MCF 10A (cell line): ENCODE data around the gene RAB11FIP5. TPM values are rescaled to one million over a fixed set of nuclear protein-coding genes. Genes with fewer than 3 reads are reported as not detected.

ENCODE experiments used
- BruUV-seq: library from RNA; stranded (reverse); fragments of 400-500 nt; replicated peaks from 2 replicates; lab custom pipeline; 2021; lab: Mats Ljungman, UMichigan
- CTCF ChIA-PET: fragments of 300-600 bp; sonication (Branson Sonifier 250); formaldehyde crosslinking; extraction: SDS; loops from one replicate; lab custom pipeline; 2021; ENCODE audit warnings: antibody characterized with exemption, inconsistent platforms; lab: Yijun Ruan, JAX
- POLR2A ChIA-PET: fragments of 300-600, 350-650 bp; sonication (Branson Sonifier 250); formaldehyde crosslinking; extraction: SDS; loops from one replicate; lab custom pipeline; 2020; ENCODE audit warnings: antibody characterized with exemption, inconsistent platforms; lab: Yijun Ruan, JAX
- DNase-seq: peaks from one replicate; pipeline ENCODE4 v3.0.0-alpha.2; 2018; ENCODE audit not compliant: unreplicated experiment
- H3K27ac Mint-ChIP-seq: one replicate; pipeline ENCODE4 v1.8.0; 2022; ENCODE audit warnings: mild to moderate bottlenecking, low read depth, mixed read lengths; ENCODE audit not compliant: unreplicated experiment
- H3K27me3 Mint-ChIP-seq: one replicate; pipeline ENCODE4 v1.8.0; 2022; ENCODE audit warnings: mixed read lengths; ENCODE audit not compliant: insufficient read depth, unreplicated experiment
- H3K36me3 Mint-ChIP-seq: one replicate; pipeline ENCODE4 v1.8.0; 2022; ENCODE audit warnings: mild to moderate bottlenecking, moderate library complexity, mixed read lengths; ENCODE audit not compliant: insufficient read depth, unreplicated experiment
- H3K4me1 Mint-ChIP-seq: one replicate; pipeline ENCODE4 v1.8.0; 2022; ENCODE audit warnings: mixed read lengths; ENCODE audit not compliant: insufficient read depth, unreplicated experiment
- H3K4me3 Mint-ChIP-seq: one replicate; pipeline ENCODE4 v1.8.0; 2022; ENCODE audit warnings: mild to moderate bottlenecking, moderate library complexity, mixed read lengths; ENCODE audit not compliant: unreplicated experiment
- H3K9me3 Mint-ChIP-seq: one replicate; pipeline ENCODE4 v1.8.0; 2022; ENCODE audit warnings: mixed read lengths; ENCODE audit not compliant: unreplicated experiment
- CTCF ChIP-seq: fragments of 200-600 bp; IDR thresholded peaks from one replicate; pipeline ENCODE4 v1.8.0; 2022; ENCODE audit warnings: antibody characterized with exemption, mild to moderate bottlenecking; ENCODE audit not compliant: unreplicated experiment
- intact Hi-C: fragments of 100-400 bp; cut with micrococcal nuclease; formaldehyde crosslinking; loops from 2 replicates; pipeline ENCODE4 v1.14.1; 2022
- total RNA-seq: library from RNA; stranded (reverse); gene quantifications from 2 replicates; pipeline ENCODE4 v1.2.3, GENCODE V29; 2022

The RAB11FIP5 gene
- total RNA-seq, 1 experiment from 2014 or later = 36.9 TPM

GRCh38 chr2:73112026-73112912, 479 bp downstream of the RAB11FIP5 start:
- DNase-seq = peak; percentile 40
- intact Hi-C loops = no loop called here
- no peaks in the 10 kb centered on the region for H3K36me3 Mint-ChIP-seq
- ChIA-PET CTCF (interaction anchor here (0.5 to 5.3 kb wide), 8 partner anchors 15 to 952 kb away, joined by 3 to 51 read pairs (median 4); no protein-coding TSS in a partner anchor), POLR2A (interaction anchor here (0.7 to 3.8 kb wide), 16 partner anchors 9 to 324 kb away, joined by 3 to 28 read pairs (median 4); partner anchors contain the start of genes CCT7, PRADC1, SFXN5 and SPR)
- no peak for TF ChIP-seq CTCF
- H3K27ac Mint-ChIP-seq = peak overlapping the region; percentile 89
- H3K4me3 Mint-ChIP-seq = peak overlapping the region; percentile 96
- no peaks in the 10 kb centered on the region for H3K27me3 Mint-ChIP-seq
- no TSS peak for BruUV-seq
- H3K4me1 Mint-ChIP-seq = peaks cover 26% of the 10 kb centered on the region
- no peaks in the 10 kb centered on the region for H3K9me3 Mint-ChIP-seq

DNA sequence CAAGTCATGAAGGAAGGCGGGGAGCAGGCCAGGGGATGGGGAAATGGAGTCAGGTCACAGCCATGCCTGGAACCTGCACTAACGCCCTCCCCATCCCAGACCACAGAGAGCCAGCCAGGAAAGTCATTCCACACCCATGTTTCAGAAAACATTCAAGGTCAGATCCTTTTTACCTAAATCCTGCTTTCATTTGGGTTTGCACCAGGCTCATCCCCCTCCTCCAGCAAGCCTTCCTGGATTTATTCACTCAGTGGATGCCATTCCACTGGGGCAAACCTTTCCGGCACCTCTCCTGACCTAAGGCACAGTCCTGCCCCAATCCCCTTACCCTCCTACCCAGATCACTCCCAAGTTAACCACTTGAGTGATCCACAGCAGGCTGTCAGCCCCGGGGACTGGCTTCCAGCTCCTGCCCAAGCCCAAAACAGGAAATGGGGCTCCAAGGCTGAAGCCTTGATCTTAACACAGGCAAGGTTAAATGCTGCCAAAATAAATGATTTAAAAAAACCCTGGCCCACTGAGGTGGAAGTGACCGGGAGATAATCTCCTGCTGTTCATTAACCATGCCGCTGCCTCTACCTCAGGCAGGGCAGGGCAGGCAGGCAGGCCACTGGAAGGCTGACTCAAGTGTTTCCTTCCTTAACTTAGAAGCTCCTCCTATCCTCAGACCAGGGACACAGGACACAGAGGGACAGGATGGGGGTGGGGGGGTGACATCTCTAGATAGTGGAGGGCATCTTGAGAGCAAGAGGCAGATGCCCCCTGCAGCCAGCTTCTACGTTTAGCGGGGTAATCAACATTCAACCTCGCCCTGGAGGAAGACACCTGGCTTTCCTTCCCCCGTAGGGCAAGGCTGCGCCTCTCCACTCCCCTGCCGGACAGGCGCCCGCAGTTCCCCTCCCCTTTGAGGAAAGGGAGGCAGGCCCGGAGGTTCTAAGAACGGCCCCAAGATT, 1.4 kb downstream of the RAB11FIP5 start:
- no peak for TF ChIP-seq CTCF
- H3K36me3 Mint-ChIP-seq = no peaks in the 10 kb centered on the region
- H3K9me3 Mint-ChIP-seq = no peaks in the 10 kb centered on the region
- no peaks in the 10 kb centered on the region for H3K27me3 Mint-ChIP-seq
- BruUV-seq = TSS peak; percentile 21
- peaks cover 34% of the 10 kb centered on the region for H3K4me1 Mint-ChIP-seq
- CTCF ChIA-PET = interaction anchor here (0.5 to 5.3 kb wide), 6 partner anchors 26 to 135 kb away, joined by 3 to 51 read pairs (median 4); no protein-coding TSS in a partner anchor
- POLR2A ChIA-PET = interaction anchor here (0.6 to 3.8 kb wide), 19 partner anchors 7 to 199 kb away, joined by 3 to 28 read pairs (median 4); partner anchors contain the start of genes CCT7, PRADC1 and SFXN5
- intact Hi-C loops = no loop called here
- DNase-seq = peak; percentile 68
- peak overlapping the region; percentile 89 for H3K27ac Mint-ChIP-seq
- H3K4me3 Mint-ChIP-seq = peak overlapping the region; percentile 96

GRCh38 chr2:73110168-73111072, 2.3 kb downstream of the RAB11FIP5 start:
- H3K27ac Mint-ChIP-seq = peak overlapping the region; percentile 89
- intact Hi-C loops = no loop called here
- H3K4me3 Mint-ChIP-seq = peak overlapping the region; percentile 96
- no peaks in the 10 kb centered on the region for H3K9me3 Mint-ChIP-seq
- H3K4me1 Mint-ChIP-seq = peaks cover 38% of the 10 kb centered on the region
- peaks cover 5% of the 10 kb centered on the region for H3K36me3 Mint-ChIP-seq
- no TSS peak for BruUV-seq
- ChIA-PET POLR2A (interaction anchor here (0.5 to 3.8 kb wide), 11 partner anchors 8 to 73 kb away, joined by 3 to 28 read pairs (median 5); partner anchors contain the start of gene SFXN5), CTCF (interaction anchor here (0.5 to 5.3 kb wide), 7 partner anchors 24 to 214 kb away, joined by 3 to 51 read pairs (median 5); no protein-coding TSS in a partner anchor)
- no peak for DNase-seq
- TF ChIP-seq CTCF = no peak
- no peaks in the 10 kb centered on the region for H3K27me3 Mint-ChIP-seq
